Activated CD4-positive, alpha-beta T cell treated with anti-CD3 and anti-CD28 coated beads, Interleukin-2, Interleukin-4, amounts not matched to agents 100 ng/mL and 50 ng/mL, durations not matched to agents 16 hours and 8 hours (primary cell): Measurements from ENCODE around the gene PATJ.
"Not testable (repeated sequence)": the region's sequence is repeated elsewhere in the genome, so short reads cannot be mapped to it uniquely, and the experiment has no call there.

Experiments used
- DNase-seq: peaks from one replicate; pipeline ENCODE4 v3.0.0-alpha.2; 2020; ENCODE audit warnings: low spot score

PATJ gene

DNA sequence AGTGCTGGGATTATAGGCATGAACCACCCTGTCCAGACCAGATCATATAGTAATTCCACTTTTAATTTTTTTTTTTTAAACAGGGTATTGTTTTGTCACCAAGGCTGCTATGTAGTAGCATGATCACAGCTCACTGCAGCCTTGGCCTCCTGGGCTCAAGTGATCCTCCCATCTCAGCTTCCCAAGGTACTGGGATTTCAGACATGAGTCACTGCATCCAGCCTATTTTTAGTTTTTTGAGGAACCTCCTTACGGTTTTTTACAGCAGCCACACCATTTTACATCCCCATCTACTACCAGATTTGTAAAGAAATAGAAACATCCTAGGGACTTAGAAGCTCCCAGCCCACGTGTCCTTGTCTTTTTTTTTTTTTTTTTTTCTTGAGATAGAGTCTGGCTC lies 476.3 kb downstream of the PATJ start:
- DNase-seq, result no peak

DNA sequence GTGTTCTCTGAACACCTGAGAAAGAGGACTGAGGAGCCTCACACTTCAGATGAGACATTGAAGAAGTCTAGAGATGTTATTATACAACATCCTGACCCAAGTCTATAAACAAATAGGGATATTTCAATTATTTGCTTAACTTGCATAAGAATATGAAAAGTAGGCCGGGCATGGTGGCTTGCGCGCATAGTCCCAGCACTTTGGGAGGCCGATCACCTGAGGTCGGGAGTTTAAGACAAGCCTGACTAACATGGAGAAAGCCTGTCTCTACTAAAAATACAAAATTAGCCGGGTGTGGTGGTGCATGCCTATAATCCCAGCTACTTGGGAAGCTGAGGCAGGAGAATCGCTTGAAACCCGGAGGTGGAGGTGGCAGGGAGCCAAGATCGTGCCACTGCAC lies 478.2 kb downstream of the PATJ start:
- not testable (repeated sequence) for DNase-seq

DNA sequence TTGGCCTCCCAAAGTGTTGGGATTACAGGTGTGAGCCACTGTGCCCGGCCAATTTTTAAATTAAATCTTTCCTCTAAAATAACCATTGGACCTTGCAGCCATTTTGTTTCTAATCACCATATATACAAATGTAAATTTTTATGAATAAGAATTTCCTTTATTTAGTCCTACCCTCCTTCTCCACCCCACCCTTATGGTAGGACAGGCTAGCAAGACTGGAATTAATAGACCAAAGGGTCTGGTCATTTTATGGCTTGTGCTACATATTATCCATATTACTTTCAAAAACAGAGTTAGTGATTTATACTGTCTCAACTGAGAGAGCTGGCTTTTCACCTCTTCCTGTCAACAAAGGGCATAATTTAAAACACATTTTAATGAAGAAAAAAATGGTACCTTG lies 478.9 kb downstream of the PATJ start:
- DNase-seq, result no peak

- no peak for DNase-seq
These were observed 480.0 kb downstream of the PATJ start for GRCh38 chr1:62222321-62222720.

DNA sequence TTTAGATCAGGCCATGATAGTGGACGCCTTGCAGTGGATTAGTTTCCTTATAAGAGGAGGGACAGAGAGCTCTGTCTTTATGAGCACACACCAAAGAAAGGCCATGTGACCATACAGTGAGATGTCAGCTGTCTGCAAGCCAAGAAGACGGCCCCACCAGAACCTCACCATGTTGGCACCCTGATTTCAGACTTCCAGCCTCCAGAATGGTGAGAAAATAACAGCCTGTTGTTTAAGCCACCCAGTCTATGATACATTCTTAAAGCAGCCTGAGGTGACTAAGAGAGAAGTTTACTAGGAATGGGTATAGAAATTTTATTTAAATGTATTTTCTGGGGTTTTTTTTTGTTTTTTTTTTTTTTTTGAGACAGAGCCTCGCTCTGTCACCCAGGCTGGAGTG lies 481.9 kb downstream of the PATJ start:
- no peak for DNase-seq

DNA sequence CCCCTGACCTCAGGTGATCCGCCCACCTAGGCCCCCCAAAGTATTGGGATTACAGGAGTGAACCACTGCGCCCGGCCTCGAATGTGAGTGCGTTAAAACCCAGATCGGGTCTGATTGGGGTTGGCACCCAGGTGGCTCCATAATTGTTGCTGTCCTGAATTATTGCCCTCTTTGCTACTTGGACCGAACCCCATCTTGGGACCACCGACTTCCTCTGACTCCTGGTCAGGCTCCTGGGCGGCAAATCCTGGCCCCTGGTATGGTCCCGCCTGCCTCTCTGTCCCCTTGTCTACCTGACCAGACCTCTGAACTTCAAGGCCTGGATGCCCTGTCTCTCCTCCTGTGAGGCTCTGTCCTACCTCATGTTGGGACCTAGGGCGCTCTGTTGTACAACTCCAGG lies 485.2 kb downstream of the PATJ start:
- DNase-seq, result no peak
